MM.1S (cell line): ENCODE results near the gene AGPS.

Experiments used
- CTCF ChIP-seq: fragments of 300-600 bp; sonication (generic); IDR thresholded peaks from 2 replicates; pipeline ENCODE4 v1.5.1; 2016; ENCODE audit warnings: antibody characterized with exemption, low read length, mixed read lengths
- EZH2 ChIP-seq: fragments of 300-600 bp; sonication (generic); optimal IDR thresholded peaks from 2 replicates; pipeline ENCODE3; 2017; ENCODE audit warnings: low read depth, mild to moderate bottlenecking, antibody characterized with exemption, low read length, mixed read lengths

GRCh38 chr2:177519534-177520115, 127.1 kb downstream of the AGPS start:
- TF ChIP-seq CTCF (no peak), EZH2 (no peak)
